ENCODE measurements around the gene C1QC. TPM values are rescaled to one million over a fixed set of nuclear protein-coding genes. Genes with fewer than 3 reads are reported as not detected.

The C1QC gene
- total RNA-seq, 1 donor from 2014 or later: not detected

DNA sequence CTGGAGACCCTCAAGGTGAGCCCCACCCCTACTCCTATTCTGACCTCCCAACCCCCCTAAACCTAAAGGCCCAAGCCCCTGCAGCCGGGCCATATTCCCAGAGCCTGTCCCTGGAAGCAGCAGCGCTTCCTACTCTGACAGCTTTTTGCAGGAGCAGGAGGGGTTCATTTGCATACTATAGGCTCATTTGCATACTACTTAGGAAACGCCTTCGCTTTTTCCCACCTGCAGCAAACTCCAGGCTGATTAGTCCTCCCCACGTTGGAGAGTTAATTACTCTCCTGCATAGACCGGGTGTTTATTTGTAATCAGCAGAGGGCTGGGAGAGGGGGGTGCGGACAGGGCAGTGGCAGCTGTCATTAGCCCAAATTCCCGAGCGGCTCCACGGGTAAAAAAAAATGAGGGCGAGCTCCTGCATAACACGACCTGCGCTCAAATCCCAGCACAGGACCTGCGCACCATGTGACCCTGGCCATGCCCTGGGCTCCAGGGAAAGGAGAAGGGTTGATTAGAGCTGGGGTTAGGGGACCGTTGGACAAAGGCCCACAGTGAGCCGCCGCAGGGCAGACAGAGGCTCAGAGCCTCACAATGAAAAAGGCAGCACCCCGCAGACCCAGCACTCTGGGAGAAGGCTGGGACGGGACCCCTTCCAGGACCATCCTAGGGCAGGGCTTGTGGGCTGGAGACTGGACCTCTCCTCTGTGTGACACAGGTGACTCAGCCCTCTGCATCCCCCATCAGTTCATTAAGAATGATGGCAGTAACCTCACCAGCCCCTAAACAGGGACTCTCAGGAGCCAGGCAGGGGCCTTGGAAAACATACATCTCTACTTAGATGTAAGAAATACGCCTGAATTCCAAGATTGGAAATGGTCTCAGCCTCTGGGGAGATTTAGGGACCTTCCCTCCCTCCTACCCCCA is 16.9 kb upstream of the C1QC start:
- H3K4me3 Mint-ChIP-seq (ENCODE audit: low read depth): no peak overlapping the region
- H3K27me3 Mint-ChIP-seq: peaks cover 69% of the 10 kb centered on the region
- TF ChIP-seq, protein P1, sequence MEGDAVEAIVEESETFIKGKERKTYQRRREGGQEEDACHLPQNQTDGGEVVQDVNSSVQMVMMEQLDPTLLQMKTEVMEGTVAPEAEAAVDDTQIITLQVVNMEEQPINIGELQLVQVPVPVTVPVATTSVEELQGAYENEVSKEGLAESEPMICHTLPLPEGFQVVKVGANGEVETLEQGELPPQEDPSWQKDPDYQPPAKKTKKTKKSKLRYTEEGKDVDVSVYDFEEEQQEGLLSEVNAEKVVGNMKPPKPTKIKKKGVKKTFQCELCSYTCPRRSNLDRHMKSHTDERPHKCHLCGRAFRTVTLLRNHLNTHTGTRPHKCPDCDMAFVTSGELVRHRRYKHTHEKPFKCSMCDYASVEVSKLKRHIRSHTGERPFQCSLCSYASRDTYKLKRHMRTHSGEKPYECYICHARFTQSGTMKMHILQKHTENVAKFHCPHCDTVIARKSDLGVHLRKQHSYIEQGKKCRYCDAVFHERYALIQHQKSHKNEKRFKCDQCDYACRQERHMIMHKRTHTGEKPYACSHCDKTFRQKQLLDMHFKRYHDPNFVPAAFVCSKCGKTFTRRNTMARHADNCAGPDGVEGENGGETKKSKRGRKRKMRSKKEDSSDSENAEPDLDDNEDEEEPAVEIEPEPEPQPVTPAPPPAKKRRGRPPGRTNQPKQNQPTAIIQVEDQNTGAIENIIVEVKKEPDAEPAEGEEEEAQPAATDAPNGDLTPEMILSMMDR (IDR thresholded peaks at IDR 0.05; ENCODE audit: unreplicated experiment): no peak
- H3K27ac Mint-ChIP-seq: no peak overlapping the region
- no peak for DNase-seq (ENCODE audit: low spot score, unreplicated experiment)
- no peaks in the 10 kb centered on the region for H3K9me3 Mint-ChIP-seq (ENCODE audit: low read depth)
- H3K4me1 Mint-ChIP-seq (ENCODE audit: low read depth): no peaks in the 10 kb centered on the region
- H3K36me3 Mint-ChIP-seq (ENCODE audit: insufficient read depth): no peaks in the 10 kb centered on the region

DNA sequence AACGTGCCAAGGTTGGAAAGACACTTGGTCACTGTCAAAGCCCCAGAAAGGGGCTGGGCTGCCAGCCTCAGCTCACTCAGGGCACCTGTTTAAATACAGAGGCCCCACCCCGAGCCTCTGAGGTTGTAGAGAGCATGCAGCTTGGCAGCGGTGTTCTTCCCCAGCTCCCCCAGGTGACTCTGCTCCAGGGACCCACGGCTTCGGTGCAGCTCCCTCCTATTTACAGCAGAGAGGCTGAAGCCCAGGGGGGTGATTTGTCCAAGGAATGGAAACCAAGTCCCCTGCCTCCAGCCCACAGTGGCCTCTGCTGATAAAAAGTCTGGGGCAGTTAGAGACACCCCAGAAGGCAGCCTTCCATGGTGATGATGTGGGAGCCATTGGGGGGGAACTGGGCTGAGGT is 16.1 kb upstream of the C1QC start:
- Mint-ChIP-seq H3K4me1 (ENCODE audit: low read depth) (no peaks in the 10 kb centered on the region), H3K36me3 (ENCODE audit: insufficient read depth) (no peaks in the 10 kb centered on the region), H3K27ac (no peak overlapping the region), H3K9me3 (ENCODE audit: low read depth) (no peaks in the 10 kb centered on the region), H3K27me3 (peaks cover 70% of the 10 kb centered on the region), H3K4me3 (ENCODE audit: low read depth) (no peak overlapping the region)
- no peak for DNase-seq (ENCODE audit: low spot score, unreplicated experiment)
- TF ChIP-seq, protein P1 (IDR thresholded peaks at IDR 0.05; ENCODE audit: unreplicated experiment): no peak

DNA sequence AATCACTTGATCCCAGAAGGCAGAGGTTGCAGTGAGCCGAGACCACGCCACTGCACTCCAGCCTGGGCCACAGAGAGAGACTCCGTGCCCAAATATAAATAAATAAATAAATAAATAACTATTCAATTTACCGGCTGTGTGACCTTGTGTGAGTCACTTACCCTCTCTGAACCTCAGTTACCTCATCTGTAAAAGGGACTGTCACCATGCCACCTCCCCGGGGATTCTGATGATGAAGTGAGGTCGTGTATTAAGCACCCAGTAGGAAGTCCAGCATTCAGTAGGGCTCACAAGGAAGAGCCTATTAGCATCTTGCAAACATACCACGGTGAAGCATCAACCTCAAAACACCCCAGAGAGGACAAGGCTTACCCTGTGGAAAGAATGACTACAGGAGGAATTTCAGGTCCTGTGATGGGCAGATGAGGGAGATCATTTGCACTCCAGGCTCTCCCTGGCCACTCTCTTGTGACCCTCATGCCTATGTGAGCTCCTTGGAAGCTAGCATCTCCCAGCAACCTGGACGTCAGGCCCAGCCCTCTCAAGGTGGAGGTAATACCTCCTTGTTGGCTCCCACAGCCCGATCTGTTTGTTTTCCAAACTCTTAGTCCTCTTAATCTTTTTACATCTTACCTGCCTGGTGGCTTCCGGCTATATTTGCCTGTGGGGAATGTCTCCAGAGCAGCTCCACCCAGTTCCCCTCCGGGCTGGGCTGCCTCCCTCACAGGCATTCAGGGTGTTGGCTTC is 14.6 kb upstream of the C1QC start:
- H3K4me3 Mint-ChIP-seq (ENCODE audit: low read depth): no peak overlapping the region
- H3K27me3 Mint-ChIP-seq: peaks cover 68% of the 10 kb centered on the region
- TF ChIP-seq, protein P1 (IDR thresholded peaks at IDR 0.05; ENCODE audit: unreplicated experiment): no peak
- no peaks in the 10 kb centered on the region for H3K4me1 Mint-ChIP-seq (ENCODE audit: low read depth)
- H3K27ac Mint-ChIP-seq: no peak overlapping the region
- H3K9me3 Mint-ChIP-seq (ENCODE audit: low read depth): no peaks in the 10 kb centered on the region
- DNase-seq (ENCODE audit: low spot score, unreplicated experiment): no peak
- no peaks in the 10 kb centered on the region for H3K36me3 Mint-ChIP-seq (ENCODE audit: insufficient read depth)

DNA sequence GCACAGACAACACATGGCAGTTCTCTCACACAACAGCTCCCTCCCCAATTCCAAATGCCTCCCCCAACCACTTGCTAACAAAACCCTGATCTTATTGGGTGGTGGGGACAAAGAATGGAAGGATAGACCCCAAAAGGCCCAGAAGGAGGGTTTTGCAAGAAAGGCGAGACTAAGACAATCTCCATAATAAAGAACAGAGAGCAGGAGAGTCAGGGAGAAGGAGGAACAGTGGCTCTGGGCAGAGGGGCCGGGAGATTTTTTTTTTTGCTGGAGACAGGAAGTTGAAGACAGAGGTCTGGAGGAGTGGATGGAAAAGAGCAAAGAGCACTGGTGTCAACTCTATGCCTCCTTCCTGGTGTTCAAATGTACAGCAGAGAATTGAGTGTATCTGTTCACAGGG is 13.5 kb upstream of the C1QC start:
- no peaks in the 10 kb centered on the region for H3K4me1 Mint-ChIP-seq (ENCODE audit: low read depth)
- DNase-seq (ENCODE audit: low spot score, unreplicated experiment): no peak
- no peaks in the 10 kb centered on the region for H3K36me3 Mint-ChIP-seq (ENCODE audit: insufficient read depth)
- H3K27ac Mint-ChIP-seq: no peak overlapping the region
- no peak overlapping the region for H3K4me3 Mint-ChIP-seq (ENCODE audit: low read depth)
- H3K27me3 Mint-ChIP-seq: peaks cover 60% of the 10 kb centered on the region
- TF ChIP-seq, protein P1 (IDR thresholded peaks at IDR 0.05; ENCODE audit: unreplicated experiment): no peak
- no peaks in the 10 kb centered on the region for H3K9me3 Mint-ChIP-seq (ENCODE audit: low read depth)

DNA sequence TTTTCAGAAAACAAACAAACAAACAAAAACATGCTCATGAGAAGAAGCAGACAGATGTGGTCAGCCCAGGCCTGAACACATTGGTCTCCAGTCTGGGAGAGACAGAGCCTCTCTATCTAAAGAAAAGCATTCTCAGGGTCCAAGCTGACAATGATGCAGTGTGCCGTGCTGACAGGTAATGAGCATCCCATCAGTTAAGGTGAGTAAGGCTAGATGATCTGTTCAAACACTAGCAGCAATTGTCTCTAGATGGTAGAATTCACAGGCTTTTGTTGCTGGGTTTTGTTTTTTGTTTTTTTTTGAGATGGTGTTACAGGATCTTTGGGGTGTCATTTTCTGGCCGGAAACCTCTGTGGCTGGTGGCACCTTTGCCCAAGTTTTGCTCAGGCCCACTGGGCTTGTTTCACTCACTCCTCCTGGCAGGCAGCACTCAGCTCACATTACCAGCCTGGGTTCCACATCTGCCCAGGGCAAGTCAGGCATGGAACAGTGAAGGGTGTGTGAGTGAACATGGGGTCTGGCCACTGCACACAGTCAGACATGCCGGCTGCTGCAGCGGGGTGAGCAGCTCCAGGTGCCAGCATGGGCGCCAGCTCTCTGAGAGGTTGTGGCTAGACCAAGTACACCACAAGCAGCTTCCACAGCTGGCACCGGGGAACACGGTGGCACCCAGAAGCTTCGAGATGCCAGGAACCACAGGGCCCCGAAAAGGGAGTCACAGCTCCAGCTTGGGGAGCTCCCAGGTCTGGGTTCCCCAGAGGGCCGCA is 9.6 kb upstream of the C1QC start:
- peaks cover 38% of the 10 kb centered on the region for H3K27me3 Mint-ChIP-seq
- no peaks in the 10 kb centered on the region for H3K36me3 Mint-ChIP-seq (ENCODE audit: insufficient read depth)
- no peak overlapping the region for H3K4me3 Mint-ChIP-seq (ENCODE audit: low read depth)
- H3K27ac Mint-ChIP-seq: no peak overlapping the region
- DNase-seq (ENCODE audit: low spot score, unreplicated experiment): no peak
- no peaks in the 10 kb centered on the region for H3K9me3 Mint-ChIP-seq (ENCODE audit: low read depth)
- H3K4me1 Mint-ChIP-seq (ENCODE audit: low read depth): peaks cover 6% of the 10 kb centered on the region
- TF ChIP-seq, protein P1 (IDR thresholded peaks at IDR 0.05; ENCODE audit: unreplicated experiment): no peak
